ENCODE data around the gene DLG2. TPM values are rescaled to one million over a fixed set of nuclear protein-coding genes. Genes with fewer than 3 reads are reported as not detected.

DLG2 gene
- total and polyA plus RNA-seq, 4 experiments from 2014 or later = 0.78 to 2.7 (median 1.9) TPM

DNA sequence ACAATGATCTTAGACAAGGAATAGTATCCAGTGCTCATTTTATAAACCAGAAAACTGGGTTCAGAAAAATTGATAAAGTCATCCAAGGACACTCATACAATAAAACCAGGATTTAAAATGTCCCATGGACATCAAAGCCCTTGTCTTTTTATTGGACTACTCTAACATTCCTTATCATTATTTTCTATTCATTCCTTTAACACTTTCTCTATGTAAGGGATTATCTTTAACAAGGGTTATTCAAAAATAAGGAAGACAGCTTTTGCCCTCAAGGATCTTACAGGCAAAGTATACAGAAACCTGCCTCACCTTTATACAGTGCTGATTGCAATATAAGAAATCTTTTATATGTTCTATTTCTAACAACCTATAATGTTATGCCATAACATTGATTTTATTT, 790.8 kb downstream of the DLG2 start:
- no peak overlapping the region for H3K27ac ChIP-seq (ENCODE audit: low read depth, low read length)
- H3K4me1 ChIP-seq (ENCODE audit: insufficient read depth, low read length) = no peaks in the 10 kb centered on the region
- no peak overlapping the region for H3K4me3 ChIP-seq (ENCODE audit: low read length in 2 of 2)
- Mint-ChIP-seq H3K9me3 (peaks cover 2 to 32% (median 23%) of the 10 kb centered on the region in 8 donors), H3K4me1 (no peaks in the 10 kb centered on the region), H3K27ac (no peak overlapping the region), H3K36me3 (no peaks in the 10 kb centered on the region), H3K4me3 (no peak overlapping the region), H3K27me3 (no peaks in the 10 kb centered on the region)
- H3K36me3 ChIP-seq (ENCODE audit: insufficient read depth, low read length) = no peaks in the 10 kb centered on the region
- intact Hi-C loops (cut with micrococcal nuclease) = no loop called here
- CTCF ChIA-PET (ENCODE audit: partially characterized antibody) = no interaction called here
- no peaks in the 10 kb centered on the region for H3K9me3 ChIP-seq (ENCODE audit: control insufficient read depth in 1 of 2, low read length in 2 of 2)
- no peaks in the 10 kb centered on the region for H3K27me3 ChIP-seq (ENCODE audit: insufficient read depth, low read length)
- POLR2A ChIA-PET (ENCODE audit: partially characterized antibody) = no interaction called here
- no peak for DNase-seq

GRCh38 chr11:84833488-84834088, 793.6 kb downstream of the DLG2 start:
- no peaks in the 10 kb centered on the region for H3K36me3 ChIP-seq (ENCODE audit: insufficient read depth, low read length)
- Mint-ChIP-seq H3K9me3 (peaks cover 2 to 19% (median 12%) of the 10 kb centered on the region in 8 donors), H3K27ac (no peak overlapping the region), H3K4me3 (no peak overlapping the region), H3K36me3 (no peaks in the 10 kb centered on the region), H3K4me1 (no peaks in the 10 kb centered on the region), H3K27me3 (no peaks in the 10 kb centered on the region)
- intact Hi-C loops (cut with micrococcal nuclease) = no loop called here
- H3K9me3 ChIP-seq (ENCODE audit: control insufficient read depth in 1 of 2, low read length in 2 of 2) = peaks cover 0 to 4% of the 10 kb centered on the region in 2 donors
- H3K27me3 ChIP-seq (ENCODE audit: insufficient read depth, low read length) = no peaks in the 10 kb centered on the region
- POLR2A ChIA-PET (ENCODE audit: partially characterized antibody) = interaction anchor here (0.6 kb wide), 1 partner anchor 108 kb away, joined by 3 read pairs; no protein-coding TSS in a partner anchor
- no peaks in the 10 kb centered on the region for H3K4me1 ChIP-seq (ENCODE audit: insufficient read depth, low read length)
- DNase-seq = no peak
- H3K27ac ChIP-seq (ENCODE audit: low read depth, low read length) = no peak overlapping the region
- H3K4me3 ChIP-seq (ENCODE audit: low read length in 2 of 2) = no peak overlapping the region
- CTCF ChIA-PET (ENCODE audit: partially characterized antibody) = no interaction called here

- no peak overlapping the region for H3K27ac ChIP-seq (ENCODE audit: low read depth, low read length)
- DNase-seq = no peak
- no peaks in the 10 kb centered on the region for H3K27me3 ChIP-seq (ENCODE audit: insufficient read depth, low read length)
- Mint-ChIP-seq H3K9me3 (peaks cover 2 to 34% (median 17%) of the 10 kb centered on the region in 8 donors), H3K4me1 (no peaks in the 10 kb centered on the region), H3K27me3 (no peaks in the 10 kb centered on the region), H3K27ac (no peak overlapping the region), H3K36me3 (no peaks in the 10 kb centered on the region), H3K4me3 (no peak overlapping the region)
- H3K4me3 ChIP-seq (ENCODE audit: low read length in 2 of 2) = no peak overlapping the region
- no peaks in the 10 kb centered on the region for H3K36me3 ChIP-seq (ENCODE audit: insufficient read depth, low read length)
- POLR2A ChIA-PET (ENCODE audit: partially characterized antibody) = no interaction called here
- no peaks in the 10 kb centered on the region for H3K4me1 ChIP-seq (ENCODE audit: insufficient read depth, low read length)
- CTCF ChIA-PET (ENCODE audit: partially characterized antibody) = interaction anchor here (0.7 kb wide), 1 partner anchor 666 kb away, joined by 3 read pairs; no protein-coding TSS in a partner anchor
- intact Hi-C loops (cut with micrococcal nuclease) = no loop called here
- H3K9me3 ChIP-seq (ENCODE audit: control insufficient read depth in 1 of 2, low read length in 2 of 2) = peaks cover 0 to 4% of the 10 kb centered on the region in 2 donors
Observed at GRCh38 chr11:84830372-84830771, 796.8 kb downstream of the DLG2 start.

GRCh38 chr11:84829162-84829561, 798.0 kb downstream of the DLG2 start:
- DNase-seq = no peak
- no peaks in the 10 kb centered on the region for H3K36me3 ChIP-seq (ENCODE audit: insufficient read depth, low read length)
- Mint-ChIP-seq H3K27ac (no peak overlapping the region), H3K4me1 (no peaks in the 10 kb centered on the region), H3K9me3 (peaks cover 2 to 31% (median 13%) of the 10 kb centered on the region in 8 donors), H3K27me3 (no peaks in the 10 kb centered on the region), H3K36me3 (no peaks in the 10 kb centered on the region), H3K4me3 (no peak overlapping the region)
- intact Hi-C loops (cut with micrococcal nuclease) = no loop called here
- no peak overlapping the region for H3K27ac ChIP-seq (ENCODE audit: low read depth, low read length)
- H3K27me3 ChIP-seq (ENCODE audit: insufficient read depth, low read length) = no peaks in the 10 kb centered on the region
- no peaks in the 10 kb centered on the region for H3K4me1 ChIP-seq (ENCODE audit: insufficient read depth, low read length)
- H3K4me3 ChIP-seq (ENCODE audit: low read length in 2 of 2) = no peak overlapping the region
- CTCF ChIA-PET (ENCODE audit: partially characterized antibody) = no interaction called here
- H3K9me3 ChIP-seq (ENCODE audit: control insufficient read depth in 1 of 2, low read length in 2 of 2) = peaks cover 0 to 4% of the 10 kb centered on the region in 2 donors
- POLR2A ChIA-PET (ENCODE audit: partially characterized antibody) = no interaction called here

DNA sequence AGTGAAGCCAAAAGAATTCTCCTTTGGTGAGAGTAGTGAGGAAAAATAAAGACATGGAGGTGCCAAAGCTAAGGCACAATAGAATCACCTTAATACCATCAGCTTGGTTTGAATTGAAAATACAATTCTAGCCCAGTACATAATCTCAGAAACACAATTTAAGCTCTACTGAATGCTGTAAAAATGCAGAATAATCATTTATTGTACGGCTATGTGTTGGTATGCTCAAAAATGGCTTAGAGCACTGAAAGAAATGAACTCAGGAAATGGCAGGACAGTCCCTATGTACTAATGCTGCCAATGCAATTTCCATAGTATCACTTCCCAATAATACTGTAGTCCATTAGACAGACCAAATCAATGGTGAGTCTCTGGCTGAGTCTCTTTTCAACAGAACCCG, 798.5 kb downstream of the DLG2 start:
- H3K27me3 Mint-ChIP-seq = no peaks in the 10 kb centered on the region
- H3K4me3 ChIP-seq (ENCODE audit: low read length in 2 of 2) = no peak overlapping the region
- H3K4me1 ChIP-seq (ENCODE audit: insufficient read depth, low read length) = no peaks in the 10 kb centered on the region
- no peak for DNase-seq
- no peak overlapping the region for H3K27ac ChIP-seq (ENCODE audit: low read depth, low read length)
- H3K36me3 Mint-ChIP-seq = no peaks in the 10 kb centered on the region
- H3K27me3 ChIP-seq (ENCODE audit: insufficient read depth, low read length) = no peaks in the 10 kb centered on the region
- H3K4me3 Mint-ChIP-seq = no peak overlapping the region
- H3K27ac Mint-ChIP-seq = no peak overlapping the region
- intact Hi-C loops (cut with micrococcal nuclease) = no loop called here
- peaks cover 2 to 31% (median 13%) of the 10 kb centered on the region in 8 donors for H3K9me3 Mint-ChIP-seq
- H3K9me3 ChIP-seq (ENCODE audit: control insufficient read depth in 1 of 2, low read length in 2 of 2) = peaks cover 0 to 4% of the 10 kb centered on the region in 2 donors
- CTCF ChIA-PET (ENCODE audit: partially characterized antibody) = no interaction called here
- no peaks in the 10 kb centered on the region for H3K36me3 ChIP-seq (ENCODE audit: insufficient read depth, low read length)
- POLR2A ChIA-PET (ENCODE audit: partially characterized antibody) = no interaction called here
- H3K4me1 Mint-ChIP-seq = no peaks in the 10 kb centered on the region

- Mint-ChIP-seq H3K4me1 (no peaks in the 10 kb centered on the region), H3K27ac (no peak overlapping the region), H3K36me3 (no peaks in the 10 kb centered on the region), H3K27me3 (no peaks in the 10 kb centered on the region), H3K4me3 (no peak overlapping the region), H3K9me3 (peaks cover 0 to 35% (median 17%) of the 10 kb centered on the region in 8 donors)
- no peaks in the 10 kb centered on the region for H3K36me3 ChIP-seq (ENCODE audit: insufficient read depth, low read length)
- CTCF ChIA-PET (ENCODE audit: partially characterized antibody) = no interaction called here
- no peaks in the 10 kb centered on the region for H3K4me1 ChIP-seq (ENCODE audit: insufficient read depth, low read length)
- no peaks in the 10 kb centered on the region for H3K27me3 ChIP-seq (ENCODE audit: insufficient read depth, low read length)
- H3K4me3 ChIP-seq (ENCODE audit: low read length in 2 of 2) = no peak overlapping the region
- no peak overlapping the region for H3K27ac ChIP-seq (ENCODE audit: low read depth, low read length)
- H3K9me3 ChIP-seq (ENCODE audit: control insufficient read depth in 1 of 2, low read length in 2 of 2) = peaks cover 0 to 4% of the 10 kb centered on the region in 2 donors
- no peak for DNase-seq
- intact Hi-C loops (cut with micrococcal nuclease) = no loop called here
- POLR2A ChIA-PET (ENCODE audit: partially characterized antibody) = no interaction called here
Observed at GRCh38 chr11:84825106-84825660, 802.0 kb downstream of the DLG2 start.

- DNase-seq = no peak
- Mint-ChIP-seq H3K4me1 (no peaks in the 10 kb centered on the region), H3K27me3 (no peaks in the 10 kb centered on the region), H3K36me3 (no peaks in the 10 kb centered on the region), H3K9me3 (peaks cover 0 to 37% (median 19%) of the 10 kb centered on the region in 8 donors), H3K4me3 (no peak overlapping the region), H3K27ac (no peak overlapping the region)
- intact Hi-C loops (cut with micrococcal nuclease) = no loop called here
- peaks cover 0 to 4% of the 10 kb centered on the region in 2 donors for H3K9me3 ChIP-seq (ENCODE audit: control insufficient read depth in 1 of 2, low read length in 2 of 2)
- no peak overlapping the region for H3K4me3 ChIP-seq (ENCODE audit: low read length in 2 of 2)
- POLR2A ChIA-PET (ENCODE audit: partially characterized antibody) = no interaction called here
- H3K27ac ChIP-seq (ENCODE audit: low read depth, low read length) = no peak overlapping the region
- no peaks in the 10 kb centered on the region for H3K36me3 ChIP-seq (ENCODE audit: insufficient read depth, low read length)
- CTCF ChIA-PET (ENCODE audit: partially characterized antibody) = no interaction called here
- no peaks in the 10 kb centered on the region for H3K27me3 ChIP-seq (ENCODE audit: insufficient read depth, low read length)
- H3K4me1 ChIP-seq (ENCODE audit: insufficient read depth, low read length) = no peaks in the 10 kb centered on the region
Observed at GRCh38 chr11:84824624-84825023, 802.5 kb downstream of the DLG2 start.

Data from CD4-positive, alpha-beta memory T cell (primary cell).